B cell (primary cell): ENCODE results near the gene FOXR2. TPM values are rescaled to one million over a fixed set of nuclear protein-coding genes. Genes with fewer than 3 reads are reported as not detected.

Source experiments
- ATAC-seq: fragments of 200-7000 bp; cut with Tn5 transposase; one replicate; pipeline ENCODE4 v1.10.0; 2021; ENCODE audit warnings: low read depth, mild to moderate bottlenecking, moderate number of reproducible peaks, moderate library complexity
- CTCF ChIA-PET: fragments of 350-600 bp; sonication (Branson Sonifier 250); formaldehyde crosslinking; loops from one replicate; lab custom pipeline; 2021; ENCODE audit warnings: antibody characterized with exemption, inconsistent platforms; lab: Charles Lee
- POLR2A ChIA-PET: fragments of 350-600 bp; sonication (Branson Sonifier 250); formaldehyde crosslinking; loops from one replicate; lab custom pipeline; 2021; ENCODE audit warnings: antibody characterized with exemption; lab: Charles Lee
- DNase-seq: peaks from one replicate; pipeline ENCODE4 v3.0.0; 2013
- H2AFZ ChIP-seq: 2 replicates; pipeline ENCODE4 v1.6.1; 2012; ENCODE audit warnings: mild to moderate bottlenecking, low read depth, low read length; ENCODE audit not compliant: insufficient read depth, poor library complexity, severe bottlenecking
- H3K27ac ChIP-seq, 2 donors: 1 replicate in 1 of 2; 2 replicates in 1 of 2; pipeline ENCODE4 v1.5.1; 2012 to 2013; ENCODE audit warnings: low read length in 2 of 2, mild to moderate bottlenecking in 2 of 2, moderate library complexity in 1 of 2
- H3K27me3 ChIP-seq, 4 experiments: fragments of 200-600 bp in 1 of 4; sonication (generic) in 1 of 4; replicated peaks in 1 of 4; 1 replicate in 2 of 4; 2 replicates in 2 of 4; pipeline versions ENCODE4 v1.6.1 to v1.7.0; 2013 to 2016; ENCODE audit warnings: low read length in 3 of 4, mild to moderate bottlenecking in 2 of 4, mixed read lengths in 1 of 4, moderate library complexity in 1 of 4; ENCODE audit not compliant: insufficient read depth in 4 of 4, control insufficient read depth in 3 of 4; ENCODE audit errors: control extremely low read depth in 1 of 4
- H3K36me3 ChIP-seq, 2 experiments: replicated peaks in 1 of 2; 1 replicate in 1 of 2; 2 replicates in 1 of 2; pipeline versions ENCODE4 v1.6.1 to v1.7.1; 2013; ENCODE audit warnings: low read length in 1 of 2; ENCODE audit not compliant: insufficient read depth in 2 of 2, control insufficient read depth in 1 of 2; ENCODE audit errors: control extremely low read depth in 1 of 2, extremely low read depth in 1 of 2
- H3K4me1 ChIP-seq, 2 donors: fragments of 200-600 bp in 1 of 2; sonication (generic) in 1 of 2; 1 replicate in 1 of 2; 2 replicates in 1 of 2; pipeline versions ENCODE4 v1.5.1 to v1.6.1; 2013 to 2017; ENCODE audit warnings: low read length in 2 of 2; ENCODE audit not compliant: control insufficient read depth in 2 of 2, insufficient read depth in 2 of 2
- H3K4me2 ChIP-seq: replicated peaks from 2 replicates; pipeline ENCODE3; 2012; ENCODE audit warnings: mild to moderate bottlenecking, low read depth, low read length; ENCODE audit not compliant: poor library complexity, severe bottlenecking
- H3K4me3 ChIP-seq, 5 experiments: fragments of 200-600 bp in 1 of 5; sonication (generic) in 1 of 5; 1 replicate in 3 of 5; 2 replicates in 2 of 5; pipeline versions ENCODE4 v1.5.1 to v1.7.0; 2011 to 2016; ENCODE audit warnings: low read length in 4 of 5, mild to moderate bottlenecking in 4 of 5, low read depth in 2 of 5, control low read depth in 1 of 5, moderate library complexity in 1 of 5; ENCODE audit not compliant: insufficient read depth in 1 of 5; ENCODE audit errors: control extremely low read depth in 1 of 5, extremely low read depth in 1 of 5
- H3K79me2 ChIP-seq: fragments of 200-600 bp; sonication (generic); one replicate; pipeline ENCODE4 v1.6.0; 2016; ENCODE audit warnings: low read length; ENCODE audit not compliant: control insufficient read depth, insufficient read depth
- H3K9ac ChIP-seq: fragments of 200-600 bp; sonication (generic); 2 replicates; pipeline ENCODE4 v1.6.1; 2017; ENCODE audit warnings: mild to moderate bottlenecking, low read length, moderate library complexity
- H3K9me3 ChIP-seq, 3 donors: one replicate each; pipeline versions ENCODE4 v1.6.1 to v1.7.1; 2013; ENCODE audit warnings: low read length in 2 of 3; ENCODE audit not compliant: control insufficient read depth in 2 of 3, insufficient read depth in 1 of 3; ENCODE audit errors: control extremely low read depth in 1 of 3
- H4K20me1 ChIP-seq: 2 replicates; pipeline ENCODE4 v1.6.0; 2012; ENCODE audit warnings: mild to moderate bottlenecking, low read length; ENCODE audit not compliant: insufficient read depth, control insufficient read depth, poor library complexity, severe bottlenecking
- H3K27ac Mint-ChIP-seq: one replicate; pipeline ENCODE4 v1.8.0; 2021; ENCODE audit warnings: mixed read lengths
- H3K27me3 Mint-ChIP-seq: one replicate; pipeline ENCODE4 v1.8.0; 2021; ENCODE audit warnings: mixed read lengths
- H3K4me1 Mint-ChIP-seq: one replicate; pipeline ENCODE4 v1.8.0; 2021; ENCODE audit warnings: mixed read lengths
- H3K4me3 Mint-ChIP-seq: one replicate; pipeline ENCODE4 v1.8.0; 2021; ENCODE audit warnings: mixed read lengths
- H3K9me3 Mint-ChIP-seq: one replicate; pipeline ENCODE4 v1.8.0; 2022; ENCODE audit warnings: mixed read lengths; ENCODE audit not compliant: insufficient read depth
- CTCF ChIP-seq: fragments of 200-600 bp; IDR thresholded peaks from one replicate; pipeline ENCODE4 v1.8.0; 2022; ENCODE audit warnings: antibody characterized with exemption, mild to moderate bottlenecking
- EZH2 ChIP-seq: IDR thresholded peaks from 2 replicates; pipeline ENCODE4 v1.6.1; 2012; ENCODE audit warnings: borderline replicate concordance, low read depth, mild to moderate bottlenecking, moderate library complexity, low read length; ENCODE audit not compliant: insufficient read depth, poor library complexity, severe bottlenecking
- WGBS: methylation state at CpG from one replicate; pipeline ENCODE4 v1.1.5; 2013; ENCODE audit warnings: missing lambda C conversion rate; ENCODE audit not compliant: insufficient coverage; 5-methylcytosine and 5-hydroxymethylcytosine counted together
- intact Hi-C: fragments of 100-400 bp; cut with micrococcal nuclease; formaldehyde crosslinking; loops from one replicate; pipeline ENCODE4 v1.10.0; 2022
- polyA plus RNA-seq: library from polyadenylated mRNA; depleted of rRNA; stranded (reverse); fragments of >200 nt; gene quantifications from 2 replicates; pipeline ENCODE4 v1.2.3, GENCODE V29; 2012
- small RNA-seq: library from RNA; depleted of rRNA; stranded (forward); fragments of <200 nt; gene quantifications from one replicate; pipeline ENCODE3, GENCODE V24; 2012; ENCODE audit warnings: low replicate concordance, low read depth; ENCODE audit not compliant: insufficient read length
- total RNA-seq, 2 donors: library from RNA; stranded (reverse); fragments of 120-200 nt in 1 of 2; gene quantifications; 1 replicate in 1 of 2; 2 replicates in 1 of 2; pipeline versions ENCODE4 v1.2.3 to v1.2.4, GENCODE V29; 2013 to 2022

Gene FOXR2
- total and polyA plus RNA-seq, 2 donors (not counting 1 experiment from before 2014, with no cell fraction given): not detected

DNA sequence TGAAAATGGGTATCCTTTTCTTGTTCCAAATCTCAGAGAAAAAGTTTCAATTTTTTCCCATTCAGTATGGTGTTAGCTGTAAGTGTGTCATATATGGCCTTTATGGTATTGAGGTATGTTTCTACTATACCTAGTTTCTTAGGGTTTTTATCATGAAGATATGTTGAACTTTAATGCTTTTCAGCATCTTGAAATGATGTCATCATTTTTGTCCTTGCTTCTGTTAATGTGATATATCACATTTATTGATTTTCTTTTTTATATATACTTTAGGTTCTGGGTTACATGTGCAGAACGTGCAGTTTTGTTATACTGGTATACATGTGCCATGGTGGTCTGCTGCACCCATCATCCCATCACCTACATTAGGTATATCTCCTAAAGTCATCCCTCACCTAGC, 44.9 kb downstream of the FOXR2 start:
- no peak overlapping the region for H3K4me2 ChIP-seq

More for the DNA sequence above, 44.9 kb downstream of the FOXR2 start:
- Histone ChIP-seq H3K9ac (no peak overlapping the region), H3K4me3 (no peak overlapping the region), H3K27ac (no peak overlapping the region), H4K20me1 (no peaks in the 10 kb centered on the region), H3K36me3 (no peaks in the 10 kb centered on the region), H3K9me3 (no peaks in the 10 kb centered on the region), H3K79me2 (no peaks in the 10 kb centered on the region), H2AFZ (no peak overlapping the region), H3K27me3 (no peaks in the 10 kb centered on the region), H3K4me1 (no peaks in the 10 kb centered on the region)
- Mint-ChIP-seq H3K27ac (no peak overlapping the region), H3K4me1 (no peaks in the 10 kb centered on the region), H3K27me3 (peaks cover 2% of the 10 kb centered on the region), H3K9me3 (no peaks in the 10 kb centered on the region), H3K4me3 (no peak overlapping the region)
- no peak for TF ChIP-seq CTCF
- TF ChIP-seq EZH2: no peak
- intact Hi-C loops: no loop called here
- POLR2A ChIA-PET: no interaction called here
- DNase-seq (no peak), ATAC-seq (no peak)
- WGBS: no CpG with 5 or more reads among the region's 1 CpG
- CTCF ChIA-PET: no interaction called here

Small RNA genes lying within 50 kb of the gene (small RNA-seq; reads per million reads assigned to genes)
- gene RF00019: not detected

Other genes starting within 250 kb of the FOXR2 start
- 13.6 and 14.3 TPM in 2 replicates for gene MAGEH1, start 171.3 kb upstream of the FOXR2 start, total RNA-seq
- 10.2 and 10.8 TPM in 2 replicates for gene MAGEH1, start 171.3 kb upstream of the FOXR2 start, polyA plus RNA-seq
- gene USP51, start 133.6 kb upstream of the FOXR2 start, total RNA-seq: 3.2 and 4.8 TPM in 2 replicates
- 0.91 and 1.6 TPM in 2 replicates for gene USP51, start 133.6 kb upstream of the FOXR2 start, polyA plus RNA-seq
- 21.3 and 22.3 TPM in 2 replicates for gene RRAGB, start 94.3 kb downstream of the FOXR2 start, total RNA-seq
- gene RRAGB, start 94.3 kb downstream of the FOXR2 start, polyA plus RNA-seq: 31.4 and 34.0 TPM in 2 replicates